ENCODE results near the gene TMEM253. TPM values are rescaled to one million over a fixed set of nuclear protein-coding genes. Genes with fewer than 3 reads are reported as not detected.

The TMEM253 gene
- 1 to 10 TPM in 1 of 4 donors, under 1 TPM in 1, not detected in 2; 0.95 to 1.5 TPM for total RNA-seq

DNA sequence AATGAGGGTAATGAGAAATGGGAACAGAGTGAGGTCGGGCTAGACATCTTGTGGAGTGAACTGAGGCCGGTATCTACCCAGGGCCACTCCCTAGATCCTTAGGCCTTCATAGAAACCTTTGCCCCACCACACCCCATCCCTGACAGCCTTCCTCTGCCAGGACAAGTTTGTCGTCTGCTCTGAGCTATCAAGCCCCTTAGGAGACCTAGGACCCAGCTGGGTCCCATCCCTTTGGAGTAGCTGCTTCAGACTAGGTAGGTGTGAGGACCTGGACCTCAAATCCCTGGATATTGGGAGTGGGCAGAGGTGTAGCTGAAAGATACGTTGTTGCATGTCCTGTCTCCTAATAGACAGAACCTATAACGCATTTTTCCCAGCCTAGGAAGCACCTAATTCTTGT, at the start of gene TMEM253:
TSS of gene TMEM253 (plus strand) at position 136 of the 400 bp plus-strand sequence. CDS start 278 bp downstream, outside the sequence.
- intact Hi-C loops (cut with DNase I): no loop called here
- Histone ChIP-seq H3K36me3 (no peaks in the 10 kb centered on the region), H3K27me3 (no peaks in the 10 kb centered on the region), H3K27ac (peak within 1 kb of the TSS; percentile 94 to 98 (median 96)), H3K4me1 (peaks cover 30 to 92% (median 63%) of the 10 kb centered on the region in 3 donors), H3K9me3 (no peaks in the 10 kb centered on the region), H3K4me3 (no peak within 1 kb of the TSS)
- DNase-seq: no peak
- TF ChIP-seq, protein P1, sequence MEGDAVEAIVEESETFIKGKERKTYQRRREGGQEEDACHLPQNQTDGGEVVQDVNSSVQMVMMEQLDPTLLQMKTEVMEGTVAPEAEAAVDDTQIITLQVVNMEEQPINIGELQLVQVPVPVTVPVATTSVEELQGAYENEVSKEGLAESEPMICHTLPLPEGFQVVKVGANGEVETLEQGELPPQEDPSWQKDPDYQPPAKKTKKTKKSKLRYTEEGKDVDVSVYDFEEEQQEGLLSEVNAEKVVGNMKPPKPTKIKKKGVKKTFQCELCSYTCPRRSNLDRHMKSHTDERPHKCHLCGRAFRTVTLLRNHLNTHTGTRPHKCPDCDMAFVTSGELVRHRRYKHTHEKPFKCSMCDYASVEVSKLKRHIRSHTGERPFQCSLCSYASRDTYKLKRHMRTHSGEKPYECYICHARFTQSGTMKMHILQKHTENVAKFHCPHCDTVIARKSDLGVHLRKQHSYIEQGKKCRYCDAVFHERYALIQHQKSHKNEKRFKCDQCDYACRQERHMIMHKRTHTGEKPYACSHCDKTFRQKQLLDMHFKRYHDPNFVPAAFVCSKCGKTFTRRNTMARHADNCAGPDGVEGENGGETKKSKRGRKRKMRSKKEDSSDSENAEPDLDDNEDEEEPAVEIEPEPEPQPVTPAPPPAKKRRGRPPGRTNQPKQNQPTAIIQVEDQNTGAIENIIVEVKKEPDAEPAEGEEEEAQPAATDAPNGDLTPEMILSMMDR (IDR thresholded peaks at IDR 0.05): no peak
- 63 to 77% methylated on average over 4 of the region's 5 CpGs for WGBS, 2 donors

DNA sequence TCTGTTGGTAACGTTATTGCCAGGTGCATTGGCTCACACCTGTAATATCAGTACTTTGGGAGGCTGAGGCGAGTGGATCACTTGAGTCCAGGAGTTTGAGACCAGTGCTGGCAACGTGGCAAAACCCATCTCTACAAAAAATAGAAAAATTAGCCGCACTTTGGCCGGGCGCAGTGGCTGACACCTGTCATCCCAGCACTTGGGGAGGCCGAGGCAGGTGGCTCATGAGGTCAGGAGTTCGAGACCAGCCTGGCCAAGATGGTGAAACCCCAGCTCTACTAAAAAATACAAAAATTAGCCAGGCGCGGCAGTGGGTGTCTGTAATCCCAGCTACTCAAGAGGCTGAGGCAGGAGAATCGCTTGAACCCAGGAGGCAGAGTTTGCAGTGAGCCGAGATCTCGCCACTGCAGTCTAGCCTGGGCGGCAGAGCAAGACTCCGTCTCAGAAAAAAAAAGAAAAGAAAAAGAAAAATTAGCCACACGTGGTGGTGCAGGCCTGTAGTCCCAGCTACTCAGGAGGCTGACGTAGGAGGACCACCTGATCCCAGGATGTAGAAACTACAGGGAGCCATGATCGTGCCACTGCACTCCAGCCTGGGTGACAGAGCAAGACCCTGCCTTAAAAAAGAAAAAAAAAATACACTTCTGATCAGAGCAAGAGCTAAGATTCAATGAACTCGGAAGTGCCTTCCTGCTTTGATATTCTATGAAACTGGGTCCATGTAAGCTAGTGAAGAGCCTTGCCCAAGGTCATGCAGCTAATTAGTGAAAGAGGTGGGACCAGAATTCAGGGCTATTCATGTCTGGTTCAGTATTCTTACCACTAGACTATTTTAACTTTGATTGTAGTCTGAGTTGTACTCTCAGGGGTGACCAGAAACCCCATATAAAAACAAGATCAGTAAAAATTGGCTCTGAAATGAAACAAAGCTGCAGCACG, 47.4 kb upstream of the TMEM253 start:
- Histone ChIP-seq H3K9me3 (no peaks in the 10 kb centered on the region), H3K4me3 (no peak overlapping the region), H3K36me3 (no peaks in the 10 kb centered on the region), H3K4me1 (no peaks in the 10 kb centered on the region), H3K27ac (no peak overlapping the region), H3K27me3 (no peaks in the 10 kb centered on the region)
- DNase-seq: no peak
- intact Hi-C loops (cut with DNase I): no loop called here
- 85 to 89% methylated on average over 14 to 20 of the region's 20 CpGs for WGBS, 2 donors
- TF ChIP-seq, protein P1 (IDR thresholded peaks at IDR 0.05): no peak
- no peak for TF ChIP-seq POLR2A (IDR thresholded peaks at IDR 0.05)

DNA sequence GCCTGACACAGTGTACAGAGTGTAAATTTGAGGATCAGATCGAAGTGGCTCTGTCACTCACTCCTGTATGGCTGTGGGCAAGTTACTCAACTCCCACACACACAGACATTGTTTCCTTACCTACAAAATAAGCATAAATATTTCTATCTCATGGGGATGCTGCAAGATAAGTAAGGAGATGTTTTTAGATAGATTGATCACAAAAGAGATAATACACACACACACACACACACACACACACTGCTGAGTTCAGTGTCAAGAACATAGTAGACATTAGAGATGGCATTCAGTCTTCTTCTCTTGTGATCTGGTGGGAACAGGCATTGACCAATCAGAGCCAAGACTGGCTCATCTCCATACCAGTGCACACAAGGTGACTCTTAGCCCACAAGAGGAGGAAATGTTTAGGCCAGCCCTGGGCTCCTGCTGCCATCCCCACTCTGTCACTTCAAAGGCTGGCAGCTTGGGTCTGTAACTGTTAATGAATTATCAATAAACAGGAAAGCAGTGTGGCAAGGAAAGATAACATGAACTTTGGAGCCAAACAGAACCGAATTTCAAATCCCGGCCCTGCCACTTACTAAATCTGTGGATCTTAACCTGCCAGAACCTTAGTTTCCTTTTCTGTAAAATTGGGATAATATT, 46.6 kb upstream of the TMEM253 start:
- WGBS, 2 donors: 71 to 72% methylated on average over 3 of the region's 3 CpGs
- DNase-seq: no peak
- Histone ChIP-seq H3K4me3 (no peak overlapping the region), H3K27me3 (no peaks in the 10 kb centered on the region), H3K27ac (no peak overlapping the region), H3K4me1 (no peaks in the 10 kb centered on the region), H3K36me3 (no peaks in the 10 kb centered on the region), H3K9me3 (no peaks in the 10 kb centered on the region)
- intact Hi-C loops (cut with DNase I): no loop called here
- TF ChIP-seq, protein P1 (IDR thresholded peaks at IDR 0.05): no peak
- TF ChIP-seq POLR2A (IDR thresholded peaks at IDR 0.05): no peak

DNA sequence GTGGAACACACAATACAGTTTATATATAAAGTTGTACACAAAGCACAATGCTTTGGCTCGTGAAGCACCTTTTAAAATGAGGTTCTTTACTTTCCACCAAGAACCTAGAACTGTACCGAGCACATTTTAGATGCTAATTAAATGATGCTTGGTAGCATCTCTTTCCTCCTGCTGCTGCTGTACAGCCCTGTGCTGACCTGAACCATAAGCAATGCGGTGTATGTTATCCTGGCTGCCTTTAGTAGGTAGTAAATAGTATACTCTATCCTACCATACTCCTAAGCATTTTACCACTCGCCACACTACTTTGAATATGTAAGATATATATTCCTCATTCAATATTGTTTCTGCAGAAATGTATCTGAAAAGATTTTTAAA, 46.1 kb upstream of the TMEM253 start:
- intact Hi-C loops (cut with DNase I): no loop called here

More for the DNA sequence above, 46.1 kb upstream of the TMEM253 start:
- 86 to 90% methylated on average over 4 of the region's 4 CpGs for WGBS, 2 donors
- Histone ChIP-seq H3K4me1 (no peaks in the 10 kb centered on the region), H3K27me3 (no peaks in the 10 kb centered on the region), H3K9me3 (no peaks in the 10 kb centered on the region), H3K36me3 (no peaks in the 10 kb centered on the region), H3K4me3 (no peak overlapping the region), H3K27ac (no peak overlapping the region)
- no peak for DNase-seq
- TF ChIP-seq, protein P1 (IDR thresholded peaks at IDR 0.05): no peak
- no peak for TF ChIP-seq POLR2A (IDR thresholded peaks at IDR 0.05)

Data from esophagus squamous epithelium (tissue), 5 donors.